Peyer's patch (tissue), 4 donors: ENCODE data around the gene TTC9B. TPM values are rescaled to one million over a fixed set of nuclear protein-coding genes. Genes with fewer than 3 reads are reported as not detected.

ENCODE experiments used
- DNase-seq, 3 donors: peaks; one replicate each; pipeline ENCODE4 v3.0.0-alpha.2; 2017 to 2019
- H3K27ac ChIP-seq, 4 donors: fragments of 200-600 bp; sonication (generic); one replicate each; pipeline ENCODE4 v1.5.1; 2016 to 2019
- H3K27me3 ChIP-seq, 2 donors: fragments of 200-600 bp; sonication (generic); one replicate each; pipeline ENCODE4 v1.5.1; 2019
- H3K36me3 ChIP-seq, 3 donors: fragments of 200-600 bp; sonication (generic); one replicate each; pipeline ENCODE4 v1.5.1; 2016 to 2019
- H3K4me1 ChIP-seq, 4 donors: fragments of 200-600 bp; sonication (generic); one replicate each; pipeline ENCODE4 v1.5.1; 2016 to 2019
- H3K4me3 ChIP-seq, 4 donors: fragments of 200-600 bp; sonication (generic); 1 replicate in 3 of 4; 2 replicates in 1 of 4; pipeline ENCODE4 v1.5.1; 2016 to 2019; ENCODE audit warnings: mild to moderate bottlenecking in 1 of 4
- H3K9me3 ChIP-seq, 4 donors: fragments of 200-600 bp; sonication (generic); one replicate each; pipeline ENCODE4 v1.5.1; 2016 to 2019; ENCODE audit warnings: mild to moderate bottlenecking in 1 of 4
- CTCF ChIP-seq, 6 experiments: fragments of 450-650 bp in 4 of 6; fragments of 200-600 bp in 2 of 6; sonication (generic) in 1 of 6; IDR thresholded peaks; one replicate each; pipeline ENCODE4 v1.5.1; 2017 to 2019; ENCODE audit warnings: antibody characterized with exemption in 6 of 6, mild to moderate bottlenecking in 3 of 6, moderate library complexity in 1 of 6
- POLR2A ChIP-seq, 2 donors: fragments of 450-650 bp; IDR thresholded peaks; one replicate each; pipeline ENCODE4 v1.5.1; 2017; ENCODE audit warnings: antibody characterized with exemption in 2 of 2, mild to moderate bottlenecking in 2 of 2, moderate library complexity in 2 of 2
- total RNA-seq, 4 donors: library from RNA; depleted of rRNA; stranded (reverse); fragments of >200 nt; gene quantifications; one replicate each; pipeline ENCODE4 v1.1.0, GENCODE V29; 2016

Gene TTC9B
- total RNA-seq, 4 donors from 2014 or later, result not detected

GRCh38 chr19:40239415-40240226, 21.4 kb upstream of the TTC9B start:
- TF ChIP-seq POLR2A (IDR thresholded peaks at IDR 0.05) (no peak), CTCF (IDR thresholded peaks at IDR 0.05) (no peak)
- H3K9me3 ChIP-seq, result no peaks in the 10 kb centered on the region
- H3K4me1 ChIP-seq, result no peaks in the 10 kb centered on the region
- no peak overlapping the region for H3K4me3 ChIP-seq
- H3K27me3 ChIP-seq, result no peaks in the 10 kb centered on the region
- H3K27ac ChIP-seq, result no peak overlapping the region
- H3K36me3 ChIP-seq, result peaks cover 0 to 78% (median 0%) of the 10 kb centered on the region in 3 donors
- no peak for DNase-seq

GRCh38 chr19:40238775-40239174, 20.6 kb upstream of the TTC9B start:
- Histone ChIP-seq H3K4me3 (no peak overlapping the region), H3K9me3 (no peaks in the 10 kb centered on the region), H3K27ac (no peak overlapping the region), H3K27me3 (no peaks in the 10 kb centered on the region), H3K36me3 (peaks cover 0 to 87% (median 0%) of the 10 kb centered on the region in 3 donors), H3K4me1 (no peaks in the 10 kb centered on the region)
- DNase-seq, result no peak
- no peak for TF ChIP-seq CTCF (IDR thresholded peaks at IDR 0.05)
- no peak for TF ChIP-seq POLR2A (IDR thresholded peaks at IDR 0.05)

GRCh38 chr19:40237791-40238190, 19.6 kb upstream of the TTC9B start:
- DNase-seq, result no peak
- H3K27ac ChIP-seq, result no peak overlapping the region
- H3K27me3 ChIP-seq, result no peaks in the 10 kb centered on the region
- H3K4me1 ChIP-seq, result no peaks in the 10 kb centered on the region
- H3K9me3 ChIP-seq, result no peaks in the 10 kb centered on the region
- no peak for TF ChIP-seq POLR2A (IDR thresholded peaks at IDR 0.05)
- no peak overlapping the region for H3K4me3 ChIP-seq
- H3K36me3 ChIP-seq, result peaks cover 0 to 96% (median 0%) of the 10 kb centered on the region in 3 donors

GRCh38 chr19:40236366-40236765, 18.2 kb upstream of the TTC9B start:
- Histone ChIP-seq H3K27me3 (no peaks in the 10 kb centered on the region), H3K27ac (no peak overlapping the region), H3K4me3 (no peak overlapping the region), H3K4me1 (peaks cover 0 to 12% (median 0%) of the 10 kb centered on the region in 4 donors), H3K9me3 (no peaks in the 10 kb centered on the region), H3K36me3 (peaks cover 0 to 85% (median 0%) of the 10 kb centered on the region in 3 donors)
- DNase-seq, result no peak
- TF ChIP-seq POLR2A (IDR thresholded peaks at IDR 0.05), result no peak
- no peak for TF ChIP-seq CTCF (IDR thresholded peaks at IDR 0.05)

- no peak for DNase-seq
- no peak overlapping the region for H3K4me3 ChIP-seq
- H3K4me1 ChIP-seq, result peaks cover 0 to 12% (median 0%) of the 10 kb centered on the region in 4 donors
- no peaks in the 10 kb centered on the region for H3K27me3 ChIP-seq
- H3K36me3 ChIP-seq, result peaks cover 0 to 81% (median 0%) of the 10 kb centered on the region in 3 donors
- H3K27ac ChIP-seq, result no peak overlapping the region
- no peaks in the 10 kb centered on the region for H3K9me3 ChIP-seq
- no peak for TF ChIP-seq POLR2A (IDR thresholded peaks at IDR 0.05)
- no peak for TF ChIP-seq CTCF (IDR thresholded peaks at IDR 0.05)
These were observed 17.8 kb upstream of the TTC9B start for GRCh38 chr19:40236026-40236355.

GRCh38 chr19:40235238-40236025, 17.2 kb upstream of the TTC9B start:
- Histone ChIP-seq H3K9me3 (no peaks in the 10 kb centered on the region), H3K27ac (no peak overlapping the region), H3K4me1 (peaks cover 0 to 12% (median 0%) of the 10 kb centered on the region in 4 donors), H3K27me3 (no peaks in the 10 kb centered on the region), H3K4me3 (no peak overlapping the region), H3K36me3 (peaks cover 0 to 76% (median 0%) of the 10 kb centered on the region in 3 donors)
- TF ChIP-seq CTCF (IDR thresholded peaks at IDR 0.05) (no peak), POLR2A (IDR thresholded peaks at IDR 0.05) (no peak)
- DNase-seq, result no peak
